HG02840 (cell line): ENCODE results near the gene MAST2.
"Not testable (repeated sequence)": the region's sequence is repeated elsewhere in the genome, so short reads cannot be mapped to it uniquely, and the experiment has no call there.

Source experiments
- ATAC-seq: cut with Tn5 transposase; IDR thresholded peaks from one replicate; pipeline ENCODE4 v1.9.1; 2021; ENCODE audit warnings: mild to moderate bottlenecking, moderate library complexity, moderate number of reproducible peaks; ENCODE audit not compliant: unreplicated experiment, low FRiP score

The MAST2 gene

GRCh38 chr1:45809761-45810160 lies 6.3 kb downstream of the MAST2 start:
- no peak for ATAC-seq

DNA sequence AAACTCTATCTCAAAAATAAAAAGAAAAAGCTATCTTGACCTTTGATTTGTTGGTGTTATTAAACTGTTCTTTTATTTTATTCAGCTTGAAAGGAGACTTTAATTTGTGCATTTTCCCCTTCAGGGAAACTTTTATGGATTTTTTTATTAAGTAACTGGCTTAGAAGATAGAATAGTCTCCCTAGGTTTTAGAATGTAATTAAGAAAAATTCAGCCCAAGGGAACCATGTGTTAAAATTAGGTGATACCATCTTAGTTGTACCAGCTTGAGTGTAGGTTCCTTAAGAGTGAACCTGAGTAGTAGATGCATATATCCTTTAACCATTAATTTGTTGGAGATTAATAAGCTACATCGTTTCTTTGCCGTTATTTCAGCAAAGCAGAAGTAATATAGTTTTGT lies 11.4 kb downstream of the MAST2 start:
- no peak for ATAC-seq

GRCh38 chr1:45815667-45816458 lies 12.5 kb downstream of the MAST2 start:
- ATAC-seq = no peak

DNA sequence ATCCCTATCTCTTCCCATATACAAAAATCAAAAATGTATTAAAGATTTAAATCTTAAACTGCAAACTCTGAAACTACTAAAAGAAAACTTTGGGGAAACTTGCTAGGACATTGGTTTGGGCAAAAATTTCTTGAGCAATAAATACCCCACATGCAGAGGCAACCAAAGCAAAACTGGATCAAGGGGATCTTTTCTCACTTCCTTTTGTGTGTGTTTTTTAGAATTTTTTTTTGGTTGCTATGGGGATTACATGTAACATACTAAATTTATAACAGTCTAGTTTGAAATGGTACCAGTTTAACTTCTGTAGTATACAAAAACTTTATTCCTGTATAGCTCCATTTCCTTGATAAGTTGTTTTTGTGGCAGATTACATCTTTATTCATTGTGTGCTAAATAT lies 16.8 kb downstream of the MAST2 start:
- ATAC-seq = no peak

DNA sequence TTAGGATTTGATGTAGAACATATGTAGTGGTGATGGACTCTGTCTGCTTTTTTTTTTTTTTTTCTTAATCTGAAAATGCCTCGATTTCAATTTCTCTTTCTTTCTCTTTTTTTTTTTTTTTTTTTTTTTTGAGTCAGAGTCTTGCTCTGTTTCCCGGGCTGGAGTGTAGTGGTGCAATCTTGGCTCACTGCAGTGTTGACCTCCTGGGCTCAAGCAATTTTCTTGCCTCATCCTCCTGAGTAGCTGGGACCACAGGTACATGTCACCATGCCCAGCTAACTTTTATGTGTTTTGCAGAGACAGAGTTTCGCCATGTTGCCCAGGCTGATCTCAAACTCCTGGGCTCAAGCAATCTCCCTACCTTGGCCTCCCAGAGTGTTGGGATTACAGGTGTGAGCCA lies 17.4 kb downstream of the MAST2 start:
- no peak for ATAC-seq

GRCh38 chr1:45822644-45823043 lies 19.2 kb downstream of the MAST2 start:
- no peak for ATAC-seq

DNA sequence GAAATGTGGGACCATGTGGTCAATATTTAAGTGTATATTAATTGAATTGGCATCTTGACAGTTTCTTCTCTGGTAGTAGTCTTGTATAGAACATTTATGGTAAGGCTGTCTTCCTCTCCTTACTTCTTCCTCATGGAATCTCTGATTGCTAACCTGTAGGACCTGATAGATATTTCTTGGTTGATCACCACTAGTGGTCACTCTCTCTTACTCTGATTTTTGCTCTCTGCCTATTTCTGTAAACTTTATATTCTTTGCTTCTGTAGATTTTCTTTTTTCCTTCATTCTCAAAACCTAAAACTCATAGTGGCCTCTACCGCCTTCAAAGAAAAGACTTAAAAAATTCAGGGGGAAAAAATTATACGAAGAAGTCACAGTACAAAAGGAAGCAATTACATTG lies 21.2 kb downstream of the MAST2 start:
- no peak for ATAC-seq

DNA sequence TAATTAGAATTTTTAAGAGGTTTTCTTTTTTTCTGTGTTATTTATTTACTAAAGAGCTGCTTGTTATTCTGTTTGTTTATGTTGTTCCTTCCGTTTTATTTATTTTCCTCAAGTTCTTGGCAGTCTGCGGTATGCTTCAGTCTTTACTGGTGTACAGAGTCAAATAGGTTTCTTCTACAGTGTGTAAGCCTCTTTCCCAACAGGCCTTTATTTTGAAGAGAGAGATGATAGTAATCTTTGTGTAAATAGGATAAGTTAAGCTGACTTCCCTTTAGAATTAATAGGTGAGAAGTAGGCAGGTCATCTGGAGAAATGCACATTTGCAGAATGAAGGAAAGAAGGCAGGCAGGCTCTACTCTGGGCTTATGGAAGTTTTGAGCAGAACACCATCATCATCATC lies 23.8 kb downstream of the MAST2 start:
- no peak for ATAC-seq

DNA sequence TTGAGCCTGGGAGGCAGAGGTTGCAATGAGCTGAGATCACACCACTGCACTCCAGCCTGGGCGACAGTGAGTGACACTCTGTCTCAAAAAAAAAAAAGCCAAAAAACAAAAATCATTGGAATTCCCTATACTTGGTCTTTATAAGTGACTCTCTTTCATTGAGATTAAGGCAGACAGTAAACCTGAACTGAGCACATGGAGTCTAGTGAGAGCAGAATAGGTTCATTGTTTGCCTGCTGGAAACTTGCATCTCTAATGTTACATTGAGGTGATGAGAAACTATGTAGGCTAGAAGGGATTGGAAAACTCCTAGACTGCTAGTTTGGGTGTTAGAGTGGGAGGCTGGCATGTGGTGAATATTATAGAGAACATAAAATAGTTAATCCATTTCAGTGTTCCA lies 25.4 kb downstream of the MAST2 start:
- ATAC-seq = no peak

DNA sequence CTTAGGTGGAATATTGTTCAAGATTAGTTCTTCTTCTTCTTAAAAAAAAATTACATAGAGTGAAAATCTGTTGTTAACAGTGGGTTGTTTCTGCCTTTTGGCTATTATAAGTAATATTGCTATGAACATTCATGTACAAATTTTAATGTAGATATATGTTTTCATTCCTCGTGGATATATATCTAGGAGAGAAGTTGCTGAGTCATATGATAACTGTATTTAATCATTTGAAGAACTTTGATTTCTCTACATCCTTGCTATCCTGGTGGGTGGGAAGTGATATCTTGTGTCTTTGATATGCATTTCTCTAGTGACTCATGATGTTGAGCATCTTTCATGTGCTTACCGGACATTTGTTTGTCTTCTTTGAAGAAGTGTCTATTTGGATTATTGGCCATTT lies 29.9 kb downstream of the MAST2 start:
- no peak for ATAC-seq

DNA sequence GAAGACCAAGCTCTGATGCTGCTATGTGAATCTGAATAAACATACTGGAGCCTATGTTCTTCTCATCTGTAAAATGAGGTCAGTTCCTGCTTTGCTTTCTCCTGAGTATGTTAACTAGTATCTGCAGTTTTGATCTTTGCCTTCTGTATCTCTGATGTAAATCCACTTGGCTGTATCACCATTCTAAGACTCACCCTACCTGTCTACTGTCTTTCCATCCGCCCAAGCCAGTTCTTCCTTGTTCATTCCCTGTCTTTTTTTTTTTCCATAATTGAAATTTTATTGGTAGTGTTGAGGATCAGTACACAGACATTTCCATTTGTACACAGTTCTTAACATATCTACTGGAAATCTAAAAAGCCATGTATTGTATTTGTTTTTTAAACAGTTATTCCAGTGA lies 31.3 kb downstream of the MAST2 start:
- ATAC-seq = no peak

GRCh38 chr1:45836451-45836850 lies 33.0 kb downstream of the MAST2 start:
- no peak for ATAC-seq

DNA sequence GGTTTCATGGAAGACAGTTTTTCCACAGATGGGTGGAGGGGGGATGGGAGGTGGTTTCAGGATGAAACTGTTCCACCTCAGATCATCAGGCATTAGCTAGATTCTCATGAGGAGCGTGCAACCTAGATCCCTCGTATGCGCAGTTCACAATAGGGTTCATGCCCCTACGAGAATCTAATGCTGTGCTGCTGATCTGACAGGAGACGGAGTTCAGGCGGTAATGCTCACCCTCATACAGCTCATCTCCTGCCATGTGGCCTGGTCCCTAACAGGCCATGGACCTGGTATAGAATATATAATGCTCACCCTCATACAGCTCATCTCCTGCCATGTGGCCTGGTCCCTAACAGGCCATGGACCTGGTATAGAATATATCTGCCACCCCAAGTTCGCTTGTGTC lies 33.4 kb downstream of the MAST2 start:
- ATAC-seq = not testable (repeated sequence)

DNA sequence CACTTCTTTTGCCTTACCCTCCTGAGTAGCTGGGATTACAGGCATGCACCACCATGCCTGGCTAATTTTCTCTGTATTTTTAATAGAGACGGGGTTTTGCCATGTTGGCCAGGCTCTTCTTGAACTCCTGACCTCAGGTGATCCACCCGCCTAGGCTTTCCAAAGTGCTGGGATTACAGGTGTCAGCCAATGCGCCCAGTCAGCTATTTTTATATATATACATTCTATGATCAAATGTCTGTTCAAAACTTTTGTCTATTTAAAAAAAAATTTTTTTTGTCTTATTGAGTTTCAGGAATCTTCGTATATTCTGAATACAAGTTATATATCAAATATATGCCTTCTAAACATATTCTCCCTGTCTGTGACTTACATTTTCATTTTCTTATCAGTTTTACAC lies 34.9 kb downstream of the MAST2 start:
- not testable (repeated sequence) for ATAC-seq

DNA sequence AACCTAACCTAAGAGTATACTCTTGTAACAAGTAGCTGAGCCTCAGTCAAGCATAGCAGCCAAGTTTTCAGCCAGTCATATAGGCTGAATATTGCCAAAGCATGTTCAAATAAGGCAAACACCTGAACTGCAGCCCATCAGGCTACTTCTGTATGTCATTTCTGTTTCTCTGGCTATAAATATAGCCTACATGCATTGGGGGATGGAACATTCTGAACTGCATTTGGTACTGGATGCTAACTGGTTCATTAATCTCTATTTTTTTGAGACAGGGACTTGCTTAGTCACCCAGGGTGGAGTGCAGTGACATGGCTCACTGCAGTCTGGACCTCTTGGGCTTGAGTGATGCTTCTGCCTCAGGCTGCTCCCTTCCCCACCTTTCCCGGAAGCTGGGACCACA lies 37.3 kb downstream of the MAST2 start:
- no peak for ATAC-seq

DNA sequence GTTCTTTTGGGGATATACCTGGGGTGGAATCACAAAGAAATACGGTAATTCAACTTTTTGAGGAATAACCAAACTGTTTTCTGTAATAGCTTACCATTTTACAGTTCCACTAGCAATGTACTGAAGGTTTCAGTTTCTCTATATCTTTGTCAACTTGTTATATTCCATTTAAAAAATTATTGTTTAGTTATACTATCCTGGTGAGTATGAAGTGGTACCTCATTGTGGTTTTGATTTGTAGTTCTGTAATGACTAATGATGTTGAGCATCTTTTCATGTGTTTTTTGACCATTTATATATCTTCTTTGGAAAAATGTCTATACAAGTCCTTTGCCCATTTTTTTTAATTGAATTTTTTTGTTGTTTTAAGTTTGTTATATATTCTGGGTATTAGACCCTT lies 39.4 kb downstream of the MAST2 start:
- no peak for ATAC-seq

DNA sequence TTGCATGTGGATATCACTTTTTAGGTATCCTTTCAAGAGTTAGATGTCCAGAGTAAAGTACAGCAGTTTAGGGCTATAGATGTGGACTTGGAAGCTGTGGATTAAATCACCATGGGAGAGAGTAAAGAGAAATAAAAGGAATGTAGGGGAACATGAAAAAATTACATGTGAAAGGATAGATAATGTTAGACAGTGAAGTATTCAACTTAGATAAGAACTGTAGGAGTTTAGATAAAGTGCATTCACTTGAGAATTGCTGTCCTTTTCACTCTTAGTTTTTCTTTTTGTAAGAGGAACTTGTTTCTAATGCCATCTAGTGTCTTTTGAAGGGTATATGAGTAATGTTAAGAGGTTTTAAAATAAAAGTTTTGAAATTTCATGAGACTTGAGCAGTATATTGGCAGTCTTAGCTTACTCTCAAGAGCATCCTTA lies 40.1 kb downstream of the MAST2 start:
- ATAC-seq = no peak

- not testable (repeated sequence) for ATAC-seq
These were observed 40.6 kb downstream of the MAST2 start for GRCh38 chr1:45844000-45844399.

DNA sequence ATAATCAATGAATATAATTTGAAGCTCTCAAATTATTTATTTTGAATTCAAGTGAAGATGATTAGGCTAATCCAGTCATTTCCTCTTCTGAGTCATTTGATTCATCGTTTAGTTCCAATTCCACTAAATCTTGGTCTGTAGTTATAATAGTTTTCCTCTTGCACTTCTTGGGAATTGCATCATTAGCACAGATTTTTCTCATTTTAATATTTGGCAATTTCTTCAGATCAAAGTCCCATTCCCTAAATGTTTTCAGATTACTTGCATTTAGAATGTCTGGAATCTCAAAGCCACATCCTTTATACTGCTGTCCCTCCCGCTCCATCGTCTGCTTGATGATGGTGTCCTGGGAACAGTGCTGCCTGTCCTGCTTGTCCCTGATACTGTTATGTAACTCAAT lies 43.5 kb downstream of the MAST2 start:
- ATAC-seq = no peak

DNA sequence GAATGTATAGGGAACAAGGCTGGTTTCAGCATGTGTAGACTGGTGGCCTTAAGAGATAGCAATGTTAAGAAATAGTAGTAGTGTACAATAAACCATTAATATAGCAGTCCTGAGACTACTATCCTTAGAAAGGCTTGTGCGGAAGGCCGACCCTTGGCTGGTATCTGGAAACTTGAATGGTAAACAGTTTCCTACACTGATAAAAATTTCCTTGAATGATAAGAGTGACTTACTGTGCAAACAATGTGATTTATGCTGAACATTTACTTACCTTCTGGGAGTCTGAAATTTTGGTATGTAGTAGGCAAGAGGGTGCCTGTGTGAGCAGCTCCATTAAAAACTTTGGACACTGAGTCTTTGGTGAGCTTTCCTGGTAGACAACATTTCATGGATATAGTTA lies 44.7 kb downstream of the MAST2 start:
- no peak for ATAC-seq

- no peak for ATAC-seq
These were observed 45.3 kb downstream of the MAST2 start for GRCh38 chr1:45848714-45849113.

- ATAC-seq = no peak
These were observed 46.6 kb downstream of the MAST2 start for GRCh38 chr1:45850017-45850416.

DNA sequence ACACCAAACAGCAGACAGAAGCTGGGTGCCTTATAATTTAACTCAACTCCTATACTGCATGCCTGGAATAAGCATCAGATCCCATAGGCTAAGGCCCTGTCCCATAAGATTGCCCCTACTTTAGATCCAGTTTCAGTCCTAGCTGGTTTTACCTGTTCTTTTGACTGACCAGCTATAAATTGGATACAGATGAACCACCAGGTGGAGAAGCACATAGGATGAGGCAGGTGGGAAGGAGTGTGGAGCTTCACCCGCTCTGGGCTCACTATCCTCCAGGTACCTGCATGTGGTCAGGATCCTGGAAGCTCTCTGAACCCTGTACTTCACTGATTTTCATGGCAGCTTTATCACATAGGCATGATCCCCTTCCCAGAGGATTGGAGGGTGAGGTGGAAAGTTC lies 51.3 kb downstream of the MAST2 start:
- no peak for ATAC-seq
